SK-N-SH (cell line): ENCODE data around the gene GPR143.

Experiments
- CHD2 ChIP-seq: fragments of 150-350 bp; IDR thresholded peaks from 2 replicates; pipeline ENCODE4 v1.6.1; 2018; ENCODE audit warnings: low read length; ENCODE audit not compliant: partially characterized antibody
- CTCF ChIP-seq: fragments of 200-600 bp; sonication (generic); IDR thresholded peaks from 2 replicates; pipeline ENCODE4 v1.6.1; 2017; ENCODE audit warnings: antibody characterized with exemption, mild to moderate bottlenecking, moderate library complexity
- EP300 ChIP-seq, 2 experiments: IDR thresholded peaks; 2 replicates each; pipeline versions ENCODE4 v1.4.0 to v1.6.1; 2012; ENCODE audit warnings: borderline replicate concordance in 1 of 2, low read depth in 1 of 2, low read length in 1 of 2
- FOSL2 ChIP-seq: IDR thresholded peaks from 2 replicates; pipeline ENCODE4 v1.4.0; 2012; ENCODE audit warnings: low read depth, mild to moderate bottlenecking, moderate library complexity, borderline replicate concordance
- FOXM1 ChIP-seq: IDR thresholded peaks from 2 replicates; pipeline ENCODE4 v1.4.0; 2012; ENCODE audit warnings: low read depth, mild to moderate bottlenecking
- GATA2 ChIP-seq: sonication (generic); formaldehyde crosslinking; IDR thresholded peaks from 2 replicates; pipeline ENCODE4 v1.5.0; 2020; ENCODE audit warnings: mild to moderate bottlenecking, missing genetic modification reagents
- JUND ChIP-seq: IDR thresholded peaks from 2 replicates; pipeline ENCODE4 v1.4.0; 2012
- MEF2A ChIP-seq: IDR thresholded peaks from 2 replicates; pipeline ENCODE4 v1.4.0; 2012; ENCODE audit warnings: low read depth, borderline replicate concordance
- PBX3 ChIP-seq: IDR thresholded peaks from 2 replicates; pipeline ENCODE4; 2012
- POLR2AphosphoS5 ChIP-seq: IDR thresholded peaks from 2 replicates; pipeline ENCODE4 v1.6.1; 2012; ENCODE audit warnings: low read depth, low read length
- REST ChIP-seq: IDR thresholded peaks from 2 replicates; pipeline ENCODE4 v1.6.1; 2012; ENCODE audit warnings: mild to moderate bottlenecking, low read depth, low read length, moderate library complexity
- SIN3A ChIP-seq: IDR thresholded peaks from 2 replicates; pipeline ENCODE4 v1.6.1; 2012; ENCODE audit warnings: low read depth, mild to moderate bottlenecking, low read length, moderate library complexity, borderline replicate concordance
- SMC3 ChIP-seq: IDR thresholded peaks from 2 replicates; pipeline ENCODE4 v1.6.1; 2012; ENCODE audit warnings: low read depth, low read length, improper control_type of control experiment
- TEAD4 ChIP-seq: IDR thresholded peaks from 2 replicates; pipeline ENCODE4 v1.4.0; 2012; ENCODE audit warnings: mild to moderate bottlenecking, borderline replicate concordance; ENCODE audit not compliant: insufficient read depth

- TF ChIP-seq TEAD4 (no peak), EP300 (IDR thresholded peaks at IDR 0.05; ENCODE audit: borderline replicate concordance in 1 of 2, low read depth in 1 of 2, low read length in 1 of 2) (no peak), CTCF (no peak), FOXM1 (no peak), SIN3A (no peak), GATA2 (CRISPR knock-in tag) (no peak), REST (no peak), CHD2 (no peak), FOSL2 (no peak), MEF2A (no peak), PBX3 (no peak), JUND (no peak), SMC3 (no peak), POLR2AphosphoS5 (no peak)
Measured at GRCh38 chrX:9749146-9749692, 16.4 kb downstream of the GPR143 start.
